OCI-LY3 (cell line): ENCODE results near the gene USP32.
"Not testable (repeated sequence)": the region's sequence is repeated elsewhere in the genome, so short reads cannot be mapped to it uniquely, and the experiment has no call there.

Experiments used
- H2AFZ ChIP-seq: fragments of 200-600, 300-600 bp; shearing (Covaris generic); 2 replicates; pipeline ENCODE4 v1.6.0; 2014; ENCODE audit warnings: antibody characterized with exemption, low read depth, low read length
- H3K27ac ChIP-seq: fragments of 200-600, 300-600 bp; sonication (generic); 2 replicates; pipeline ENCODE4 v1.5.1; 2014; ENCODE audit warnings: mild to moderate bottlenecking, low read length, moderate library complexity, mixed read lengths
- H3K27me3 ChIP-seq: fragments of 200-600, 300-600 bp; sonication (generic); 2 replicates; pipeline ENCODE4 v1.6.1; 2014; ENCODE audit warnings: low read depth, low read length, mixed read lengths
- H3K36me3 ChIP-seq: fragments of 200-600, 300-600 bp; sonication (generic); replicated peaks from 2 replicates; pipeline ENCODE3; 2014; ENCODE audit warnings: low read depth, low read length, mixed read lengths
- H3K4me1 ChIP-seq: fragments of 300-600, 200-600 bp; sonication (generic); 2 replicates; pipeline ENCODE4 v1.6.1; 2014; ENCODE audit warnings: low read length, mixed read lengths
- H3K4me2 ChIP-seq: fragments of 200-600, 300-600 bp; sonication (generic); 2 replicates; pipeline ENCODE4 v1.6.1; 2014; ENCODE audit warnings: low read length, mixed read lengths
- H3K4me3 ChIP-seq: fragments of 300-600, 200-600 bp; sonication (generic); 2 replicates; pipeline ENCODE4 v1.5.1; 2014; ENCODE audit warnings: antibody characterized with exemption, mild to moderate bottlenecking, low read length, moderate library complexity
- H3K79me2 ChIP-seq: fragments of 300-600, 200-600 bp; shearing (Covaris generic); 2 replicates; pipeline ENCODE4 v1.6.1; 2014; ENCODE audit warnings: mild to moderate bottlenecking, low read length, mixed read lengths
- H3K9ac ChIP-seq: fragments of 300-600, 200-600 bp; shearing (Covaris generic); 2 replicates; pipeline ENCODE4 v1.6.0; 2014; ENCODE audit warnings: mild to moderate bottlenecking, low read length, moderate library complexity
- H3K9me3 ChIP-seq: fragments of 200-600, 300-600 bp; shearing (Covaris generic); 2 replicates; pipeline ENCODE4 v1.6.1; 2014; ENCODE audit warnings: low read length, mixed read lengths; ENCODE audit not compliant: insufficient read depth
- H4K20me1 ChIP-seq: fragments of 200-600, 300-600 bp; sonication (generic); 2 replicates; pipeline ENCODE4 v1.6.1; 2016; ENCODE audit warnings: low read length, mixed read lengths; ENCODE audit not compliant: insufficient read depth
- CTCF ChIP-seq: fragments of 200-600, 300-600 bp; sonication (generic); IDR thresholded peaks from 2 replicates; pipeline ENCODE4 v1.5.1; 2014; ENCODE audit warnings: antibody characterized with exemption, low read length, low read depth
- EZH2phosphoT487 ChIP-seq: fragments of 200-600 bp; shearing (Covaris generic); IDR thresholded peaks from 2 replicates; pipeline ENCODE4 v1.6.1; 2018; ENCODE audit warnings: antibody characterized with exemption, mixed run types, low read depth

The USP32 gene

GRCh38 chr17:60176763-60177162, 215.2 kb downstream of the USP32 start:
- H3K27ac ChIP-seq, H2AFZ ChIP-seq, H3K9me3 ChIP-seq, H4K20me1 ChIP-seq, H3K4me2 ChIP-seq, H3K4me1 ChIP-seq, H3K4me3 ChIP-seq, H3K27me3 ChIP-seq, H3K9ac ChIP-seq, H3K79me2 ChIP-seq, H3K36me3 ChIP-seq: not testable (repeated sequence)

- not testable (repeated sequence) for H2AFZ ChIP-seq, H3K79me2 ChIP-seq, H3K9me3 ChIP-seq, H3K4me3 ChIP-seq, H3K36me3 ChIP-seq, H3K9ac ChIP-seq, H3K27me3 ChIP-seq, H3K4me1 ChIP-seq, H3K27ac ChIP-seq, H3K4me2 ChIP-seq, H4K20me1 ChIP-seq
- peak; percentile 31 for TF ChIP-seq CTCF
These were observed 217.2 kb downstream of the USP32 start for GRCh38 chr17:60174767-60175166.

GRCh38 chr17:60174035-60174434, 217.9 kb downstream of the USP32 start:
- Histone ChIP-seq H3K9ac (no peak overlapping the region), H3K79me2 (no peaks in the 10 kb centered on the region), H4K20me1 (no peaks in the 10 kb centered on the region), H3K4me2 (no peak overlapping the region), H2AFZ (no peak overlapping the region), H3K4me3 (no peak overlapping the region), H3K4me1 (peaks cover 6% of the 10 kb centered on the region), H3K9me3 (no peaks in the 10 kb centered on the region), H3K36me3 (no peaks in the 10 kb centered on the region), H3K27me3 (no peaks in the 10 kb centered on the region), H3K27ac (no peak overlapping the region)
- TF ChIP-seq EZH2phosphoT487, result no peak
- TF ChIP-seq CTCF, result no peak

- Histone ChIP-seq H3K36me3 (no peaks in the 10 kb centered on the region), H3K4me2 (no peak overlapping the region), H3K27ac (no peak overlapping the region), H3K27me3 (no peaks in the 10 kb centered on the region), H3K4me3 (no peak overlapping the region), H3K79me2 (no peaks in the 10 kb centered on the region), H4K20me1 (no peaks in the 10 kb centered on the region), H3K9ac (no peak overlapping the region), H3K4me1 (peaks cover 6% of the 10 kb centered on the region), H3K9me3 (no peaks in the 10 kb centered on the region), H2AFZ (no peak overlapping the region)
- TF ChIP-seq EZH2phosphoT487 (no peak), CTCF (no peak)
These were observed 218.6 kb downstream of the USP32 start for GRCh38 chr17:60173304-60173819.

GRCh38 chr17:60171753-60172079, 220.2 kb downstream of the USP32 start:
- no peak overlapping the region for H2AFZ ChIP-seq
- TF ChIP-seq EZH2phosphoT487 (no peak), CTCF (no peak)
- H3K4me1 ChIP-seq, result peaks cover 6% of the 10 kb centered on the region
- no peaks in the 10 kb centered on the region for H3K9me3 ChIP-seq
- no peaks in the 10 kb centered on the region for H3K79me2 ChIP-seq
- no peaks in the 10 kb centered on the region for H3K27me3 ChIP-seq
- H3K4me2 ChIP-seq, result no peak overlapping the region
- no peak overlapping the region for H3K27ac ChIP-seq
- H3K4me3 ChIP-seq, result no peak overlapping the region
- H3K9ac ChIP-seq, result no peak overlapping the region
- no peaks in the 10 kb centered on the region for H3K36me3 ChIP-seq
- H4K20me1 ChIP-seq, result no peaks in the 10 kb centered on the region
